B cell (primary cell): ENCODE data around the gene SH3RF1.

Experiments
- EZH2 ChIP-seq: IDR thresholded peaks from 2 replicates; pipeline ENCODE4 v1.6.1; 2012; ENCODE audit warnings: borderline replicate concordance, low read depth, mild to moderate bottlenecking, moderate library complexity, low read length; ENCODE audit not compliant: insufficient read depth, poor library complexity, severe bottlenecking
- TF ChIP-seq, protein P1 (sequence below): fragments of 200-600 bp; IDR thresholded peaks from one replicate; pipeline ENCODE4 v1.8.0; 2022; ENCODE audit warnings: antibody characterized with exemption, mild to moderate bottlenecking

- TF ChIP-seq, protein P1, sequence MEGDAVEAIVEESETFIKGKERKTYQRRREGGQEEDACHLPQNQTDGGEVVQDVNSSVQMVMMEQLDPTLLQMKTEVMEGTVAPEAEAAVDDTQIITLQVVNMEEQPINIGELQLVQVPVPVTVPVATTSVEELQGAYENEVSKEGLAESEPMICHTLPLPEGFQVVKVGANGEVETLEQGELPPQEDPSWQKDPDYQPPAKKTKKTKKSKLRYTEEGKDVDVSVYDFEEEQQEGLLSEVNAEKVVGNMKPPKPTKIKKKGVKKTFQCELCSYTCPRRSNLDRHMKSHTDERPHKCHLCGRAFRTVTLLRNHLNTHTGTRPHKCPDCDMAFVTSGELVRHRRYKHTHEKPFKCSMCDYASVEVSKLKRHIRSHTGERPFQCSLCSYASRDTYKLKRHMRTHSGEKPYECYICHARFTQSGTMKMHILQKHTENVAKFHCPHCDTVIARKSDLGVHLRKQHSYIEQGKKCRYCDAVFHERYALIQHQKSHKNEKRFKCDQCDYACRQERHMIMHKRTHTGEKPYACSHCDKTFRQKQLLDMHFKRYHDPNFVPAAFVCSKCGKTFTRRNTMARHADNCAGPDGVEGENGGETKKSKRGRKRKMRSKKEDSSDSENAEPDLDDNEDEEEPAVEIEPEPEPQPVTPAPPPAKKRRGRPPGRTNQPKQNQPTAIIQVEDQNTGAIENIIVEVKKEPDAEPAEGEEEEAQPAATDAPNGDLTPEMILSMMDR, result no peak
- no peak for TF ChIP-seq EZH2
Measured at GRCh38 chr4:169074117-169074516, 196.6 kb downstream of the SH3RF1 start.
